ENCODE measurements around the gene SYNE3.

DNA sequence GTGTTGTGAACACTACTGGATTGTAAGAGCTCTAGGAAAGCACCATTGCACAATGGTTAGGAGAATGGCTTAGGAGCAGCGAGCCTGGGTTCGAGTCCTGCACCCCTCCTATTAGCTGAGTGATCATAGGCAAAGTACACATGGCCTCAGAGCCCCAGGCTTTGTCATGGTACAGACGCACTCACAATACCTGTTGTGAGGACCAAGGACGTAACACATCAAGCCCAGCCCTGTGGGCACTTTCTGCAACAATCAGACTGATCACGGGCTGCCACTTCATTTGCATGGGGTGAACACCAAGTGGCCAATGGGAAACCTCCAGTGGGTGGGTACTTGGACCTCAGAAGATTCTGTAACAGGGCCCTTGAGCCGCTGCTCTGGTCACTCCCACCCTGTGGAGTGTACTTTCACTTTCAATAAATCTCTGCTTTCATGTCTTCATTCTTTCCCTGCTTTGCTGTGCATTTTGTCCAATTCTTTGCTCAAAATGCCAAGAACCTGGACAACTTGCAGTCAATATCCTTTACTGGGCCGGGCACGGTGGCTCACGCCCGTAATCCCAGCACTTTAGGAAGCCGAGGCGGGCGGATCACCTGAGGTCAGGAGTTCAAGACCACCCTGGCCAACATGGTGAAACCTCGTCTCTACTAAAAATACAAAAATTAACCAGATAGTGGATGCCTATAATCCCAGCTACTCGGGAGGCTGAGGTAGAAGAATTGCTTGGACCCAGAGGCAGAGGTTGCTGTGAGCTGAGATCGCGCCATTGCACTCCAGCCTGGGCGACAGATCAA lies 46.6 kb upstream of the SYNE3 start:
- TF ChIP-seq POLR2A (IDR thresholded peaks at IDR 0.05; ENCODE audit: low read depth, low read length) (no peak), RFX5 (IDR thresholded peaks at IDR 0.05; ENCODE audit: low read depth, low read length) (no peak), ZNF274 (IDR thresholded peaks at IDR 0.05; ENCODE audit: insufficient read depth, insufficient read length) (no peak), ZSCAN29 (IDR thresholded peaks at IDR 0.05) (no peak), CREB1 (IDR thresholded peaks at IDR 0.05; ENCODE audit: low read depth) (no peak), SIN3A (IDR thresholded peaks at IDR 0.05; ENCODE audit: low read depth, low read length) (no peak), SP1 (IDR thresholded peaks at IDR 0.05; ENCODE audit: low read depth, low read length) (no peak), RAD21 (IDR thresholded peaks at IDR 0.05; ENCODE audit: insufficient read depth, low read depth, low read length) (no peak), MTA3 (IDR thresholded peaks at IDR 0.05; ENCODE audit: borderline replicate concordance, low read length) (no peak), EP300 (IDR thresholded peaks at IDR 0.05; ENCODE audit: borderline replicate concordance in 1 of 2, control insufficient read depth in 1 of 2, low read depth in 2 of 2, low read length in 2 of 2) (no peak)
- TF ChIP-seq, protein P1, sequence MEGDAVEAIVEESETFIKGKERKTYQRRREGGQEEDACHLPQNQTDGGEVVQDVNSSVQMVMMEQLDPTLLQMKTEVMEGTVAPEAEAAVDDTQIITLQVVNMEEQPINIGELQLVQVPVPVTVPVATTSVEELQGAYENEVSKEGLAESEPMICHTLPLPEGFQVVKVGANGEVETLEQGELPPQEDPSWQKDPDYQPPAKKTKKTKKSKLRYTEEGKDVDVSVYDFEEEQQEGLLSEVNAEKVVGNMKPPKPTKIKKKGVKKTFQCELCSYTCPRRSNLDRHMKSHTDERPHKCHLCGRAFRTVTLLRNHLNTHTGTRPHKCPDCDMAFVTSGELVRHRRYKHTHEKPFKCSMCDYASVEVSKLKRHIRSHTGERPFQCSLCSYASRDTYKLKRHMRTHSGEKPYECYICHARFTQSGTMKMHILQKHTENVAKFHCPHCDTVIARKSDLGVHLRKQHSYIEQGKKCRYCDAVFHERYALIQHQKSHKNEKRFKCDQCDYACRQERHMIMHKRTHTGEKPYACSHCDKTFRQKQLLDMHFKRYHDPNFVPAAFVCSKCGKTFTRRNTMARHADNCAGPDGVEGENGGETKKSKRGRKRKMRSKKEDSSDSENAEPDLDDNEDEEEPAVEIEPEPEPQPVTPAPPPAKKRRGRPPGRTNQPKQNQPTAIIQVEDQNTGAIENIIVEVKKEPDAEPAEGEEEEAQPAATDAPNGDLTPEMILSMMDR (IDR thresholded peaks at IDR 0.05 in 2 of 3, conservative IDR thresholded peaks at IDR 0.05 in 1 of 3; ENCODE audit: control insufficient read depth in 2 of 3, extremely low read depth in 1 of 3, insufficient read depth in 1 of 3, low read depth in 3 of 3, low read length in 3 of 3), result no peak
- TF ChIP-seq, protein P2, sequence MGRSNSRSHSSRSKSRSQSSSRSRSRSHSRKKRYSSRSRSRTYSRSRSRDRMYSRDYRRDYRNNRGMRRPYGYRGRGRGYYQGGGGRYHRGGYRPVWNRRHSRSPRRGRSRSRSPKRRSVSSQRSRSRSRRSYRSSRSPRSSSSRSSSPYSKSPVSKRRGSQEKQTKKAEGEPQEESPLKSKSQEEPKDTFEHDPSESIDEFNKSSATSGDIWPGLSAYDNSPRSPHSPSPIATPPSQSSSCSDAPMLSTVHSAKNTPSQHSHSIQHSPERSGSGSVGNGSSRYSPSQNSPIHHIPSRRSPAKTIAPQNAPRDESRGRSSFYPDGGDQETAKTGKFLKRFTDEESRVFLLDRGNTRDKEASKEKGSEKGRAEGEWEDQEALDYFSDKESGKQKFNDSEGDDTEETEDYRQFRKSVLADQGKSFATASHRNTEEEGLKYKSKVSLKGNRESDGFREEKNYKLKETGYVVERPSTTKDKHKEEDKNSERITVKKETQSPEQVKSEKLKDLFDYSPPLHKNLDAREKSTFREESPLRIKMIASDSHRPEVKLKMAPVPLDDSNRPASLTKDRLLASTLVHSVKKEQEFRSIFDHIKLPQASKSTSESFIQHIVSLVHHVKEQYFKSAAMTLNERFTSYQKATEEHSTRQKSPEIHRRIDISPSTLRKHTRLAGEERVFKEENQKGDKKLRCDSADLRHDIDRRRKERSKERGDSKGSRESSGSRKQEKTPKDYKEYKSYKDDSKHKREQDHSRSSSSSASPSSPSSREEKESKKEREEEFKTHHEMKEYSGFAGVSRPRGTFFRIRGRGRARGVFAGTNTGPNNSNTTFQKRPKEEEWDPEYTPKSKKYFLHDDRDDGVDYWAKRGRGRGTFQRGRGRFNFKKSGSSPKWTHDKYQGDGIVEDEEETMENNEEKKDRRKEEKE (IDR thresholded peaks at IDR 0.05), result no peak

All from GM12878 (cell line).